WTC11 (cell line): ENCODE data around the gene PTGES2.

Experiments
- CBFB ChIP-seq: sonication (generic); formaldehyde crosslinking; IDR thresholded peaks from 2 replicates; pipeline ENCODE4 v1.8.1; 2022; ENCODE audit warnings: mild to moderate bottlenecking, low read depth, missing genetic modification reagents
- ESRRA ChIP-seq: sonication (generic); formaldehyde crosslinking; IDR thresholded peaks from 2 replicates; pipeline ENCODE4 v1.8.1; 2022; ENCODE audit warnings: mild to moderate bottlenecking, missing genetic modification reagents, borderline replicate concordance
- MAX ChIP-seq: sonication (generic); formaldehyde crosslinking; IDR thresholded peaks from 2 replicates; pipeline ENCODE4 v1.8.0; 2022; ENCODE audit warnings: mild to moderate bottlenecking, missing genetic modification reagents

- no peak for TF ChIP-seq ESRRA (CRISPR knock-in tag)
- no peak for TF ChIP-seq CBFB (CRISPR knock-in tag)
- TF ChIP-seq MAX (CRISPR knock-in tag) = peak; percentile 86
Measured at GRCh38 chr9:128098297-128099230, 29.0 kb downstream of the PTGES2 start.
